ENCODE data around the gene DSCAM. TPM values are rescaled to one million over a fixed set of nuclear protein-coding genes. Genes with fewer than 3 reads are reported as not detected.

Gene DSCAM
- total and polyA plus RNA-seq, 2 donors (not counting 1 experiment from before 2014, with no cell fraction given), result not detected

DNA sequence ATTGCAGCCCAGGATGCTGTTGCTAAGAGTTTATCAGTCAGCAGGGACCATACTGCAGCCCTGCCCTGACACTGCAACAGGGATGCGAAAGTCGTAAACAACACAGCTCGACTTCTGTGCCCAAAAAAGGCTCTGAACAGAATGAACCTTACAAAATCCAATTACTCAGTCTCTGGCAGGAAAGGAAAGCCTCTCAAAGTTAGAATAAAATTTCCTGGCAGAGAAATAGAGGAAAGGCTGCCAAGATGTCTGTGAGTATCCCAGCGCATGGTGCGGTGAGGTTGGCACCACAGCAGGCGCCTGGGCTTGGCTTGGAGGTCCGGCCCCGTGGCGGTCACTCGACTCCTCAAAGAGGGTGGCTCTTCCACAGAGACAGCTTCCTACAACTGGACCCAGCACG lies 794.0 kb downstream of the DSCAM start:
- CTCF ChIA-PET, result no interaction called here
- POLR2A ChIA-PET, result no interaction called here
- Histone ChIP-seq H3K9me3 (ENCODE audit: control extremely low read depth in 1 of 3, control insufficient read depth in 2 of 3, insufficient read depth in 1 of 3, low read length in 2 of 3) (peaks cover 0 to 7% (median 0%) of the 10 kb centered on the region in 3 donors), H3K4me2 (replicated peaks; ENCODE audit: low read depth, low read length, poor library complexity, severe bottlenecking) (no peak overlapping the region), H3K4me3 (ENCODE audit: control extremely low read depth in 1 of 5, extremely low read depth in 1 of 5, insufficient read depth in 1 of 5, low read depth in 2 of 5, low read length in 4 of 5) (no peak overlapping the region), H3K36me3 (replicated peaks in 1 of 2; ENCODE audit: control extremely low read depth in 1 of 2, control insufficient read depth in 1 of 2, extremely low read depth in 1 of 2, insufficient read depth in 2 of 2, low read length in 1 of 2) (no peaks in the 10 kb centered on the region), H3K27ac (ENCODE audit: low read length in 2 of 2) (no peak overlapping the region), H4K20me1 (ENCODE audit: control insufficient read depth, insufficient read depth, low read length, poor library complexity, severe bottlenecking) (no peaks in the 10 kb centered on the region), H3K4me1 (ENCODE audit: control insufficient read depth in 2 of 2, insufficient read depth in 2 of 2, low read length in 2 of 2) (no peaks in the 10 kb centered on the region), H2AFZ (ENCODE audit: insufficient read depth, low read depth, low read length, poor library complexity, severe bottlenecking) (no peak overlapping the region), H3K9ac (ENCODE audit: low read length) (no peak overlapping the region), H3K27me3 (replicated peaks in 1 of 4; ENCODE audit: control extremely low read depth in 1 of 4, control insufficient read depth in 3 of 4, insufficient read depth in 4 of 4, low read length in 3 of 4) (no peaks in the 10 kb centered on the region), H3K79me2 (ENCODE audit: control insufficient read depth, insufficient read depth, low read length) (no peaks in the 10 kb centered on the region)
- intact Hi-C loops (cut with micrococcal nuclease), result no loop called here
- Mint-ChIP-seq H3K27me3 (no peaks in the 10 kb centered on the region), H3K9me3 (ENCODE audit: insufficient read depth) (peaks cover 3% of the 10 kb centered on the region), H3K4me3 (no peak overlapping the region), H3K27ac (no peak overlapping the region), H3K4me1 (no peaks in the 10 kb centered on the region)
- 83% methylated on average over 5 of the region's 11 CpGs for WGBS (ENCODE audit: insufficient coverage)
- no peak for DNase-seq
- ATAC-seq (ENCODE audit: low read depth), result no peak
- TF ChIP-seq, protein P1, sequence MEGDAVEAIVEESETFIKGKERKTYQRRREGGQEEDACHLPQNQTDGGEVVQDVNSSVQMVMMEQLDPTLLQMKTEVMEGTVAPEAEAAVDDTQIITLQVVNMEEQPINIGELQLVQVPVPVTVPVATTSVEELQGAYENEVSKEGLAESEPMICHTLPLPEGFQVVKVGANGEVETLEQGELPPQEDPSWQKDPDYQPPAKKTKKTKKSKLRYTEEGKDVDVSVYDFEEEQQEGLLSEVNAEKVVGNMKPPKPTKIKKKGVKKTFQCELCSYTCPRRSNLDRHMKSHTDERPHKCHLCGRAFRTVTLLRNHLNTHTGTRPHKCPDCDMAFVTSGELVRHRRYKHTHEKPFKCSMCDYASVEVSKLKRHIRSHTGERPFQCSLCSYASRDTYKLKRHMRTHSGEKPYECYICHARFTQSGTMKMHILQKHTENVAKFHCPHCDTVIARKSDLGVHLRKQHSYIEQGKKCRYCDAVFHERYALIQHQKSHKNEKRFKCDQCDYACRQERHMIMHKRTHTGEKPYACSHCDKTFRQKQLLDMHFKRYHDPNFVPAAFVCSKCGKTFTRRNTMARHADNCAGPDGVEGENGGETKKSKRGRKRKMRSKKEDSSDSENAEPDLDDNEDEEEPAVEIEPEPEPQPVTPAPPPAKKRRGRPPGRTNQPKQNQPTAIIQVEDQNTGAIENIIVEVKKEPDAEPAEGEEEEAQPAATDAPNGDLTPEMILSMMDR (IDR thresholded peaks at IDR 0.05), result no peak
- TF ChIP-seq EZH2 (IDR thresholded peaks at IDR 0.05; ENCODE audit: borderline replicate concordance, insufficient read depth, low read depth, low read length, poor library complexity, severe bottlenecking), result no peak

DNA sequence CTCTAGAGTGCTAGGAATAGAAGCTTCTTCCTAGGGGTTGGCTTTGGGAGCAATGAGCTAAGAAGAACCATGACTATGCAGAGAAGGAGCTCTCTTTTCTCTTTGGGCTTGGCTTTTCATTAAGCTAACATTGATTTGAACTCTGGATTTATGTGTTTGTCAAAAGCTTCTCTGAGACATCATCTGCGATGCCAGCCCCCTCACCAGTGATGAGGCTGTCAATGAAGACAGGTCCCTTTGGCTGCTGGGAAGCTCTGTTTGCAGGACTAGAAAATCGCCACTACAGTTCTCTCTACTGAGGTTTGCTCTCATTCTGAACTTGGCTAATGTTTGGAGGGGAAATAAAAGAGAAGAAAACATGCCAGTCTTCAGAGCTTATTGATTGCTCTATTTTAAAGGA lies 794.7 kb downstream of the DSCAM start:
- Histone ChIP-seq H3K4me3 (ENCODE audit: control extremely low read depth in 1 of 5, extremely low read depth in 1 of 5, insufficient read depth in 1 of 5, low read depth in 2 of 5, low read length in 4 of 5) (no peak overlapping the region), H3K4me1 (ENCODE audit: control insufficient read depth in 2 of 2, insufficient read depth in 2 of 2, low read length in 2 of 2) (no peaks in the 10 kb centered on the region), H3K4me2 (replicated peaks; ENCODE audit: low read depth, low read length, poor library complexity, severe bottlenecking) (no peak overlapping the region), H3K9ac (ENCODE audit: low read length) (no peak overlapping the region), H3K36me3 (replicated peaks in 1 of 2; ENCODE audit: control extremely low read depth in 1 of 2, control insufficient read depth in 1 of 2, extremely low read depth in 1 of 2, insufficient read depth in 2 of 2, low read length in 1 of 2) (no peaks in the 10 kb centered on the region), H2AFZ (ENCODE audit: insufficient read depth, low read depth, low read length, poor library complexity, severe bottlenecking) (no peak overlapping the region), H3K9me3 (ENCODE audit: control extremely low read depth in 1 of 3, control insufficient read depth in 2 of 3, insufficient read depth in 1 of 3, low read length in 2 of 3) (peaks cover 0 to 7% (median 0%) of the 10 kb centered on the region in 3 donors), H4K20me1 (ENCODE audit: control insufficient read depth, insufficient read depth, low read length, poor library complexity, severe bottlenecking) (no peaks in the 10 kb centered on the region), H3K27me3 (replicated peaks in 1 of 4; ENCODE audit: control extremely low read depth in 1 of 4, control insufficient read depth in 3 of 4, insufficient read depth in 4 of 4, low read length in 3 of 4) (no peaks in the 10 kb centered on the region), H3K27ac (ENCODE audit: low read length in 2 of 2) (no peak overlapping the region), H3K79me2 (ENCODE audit: control insufficient read depth, insufficient read depth, low read length) (no peaks in the 10 kb centered on the region)
- no peaks in the 10 kb centered on the region for H3K4me1 Mint-ChIP-seq
- intact Hi-C loops (cut with micrococcal nuclease), result no loop called here
- ATAC-seq (ENCODE audit: low read depth) (no peak), DNase-seq (no peak)
- no peak overlapping the region for H3K27ac Mint-ChIP-seq
- no peak overlapping the region for H3K4me3 Mint-ChIP-seq
- 100% methylated on average over 1 of the region's 2 CpGs for WGBS (ENCODE audit: insufficient coverage)
- H3K9me3 Mint-ChIP-seq (ENCODE audit: insufficient read depth), result peaks cover 3% of the 10 kb centered on the region
- ChIA-PET CTCF (no interaction called here), POLR2A (no interaction called here)
- TF ChIP-seq, protein P1 (IDR thresholded peaks at IDR 0.05), result no peak
- TF ChIP-seq EZH2 (IDR thresholded peaks at IDR 0.05; ENCODE audit: borderline replicate concordance, insufficient read depth, low read depth, low read length, poor library complexity, severe bottlenecking), result no peak
- H3K27me3 Mint-ChIP-seq, result no peaks in the 10 kb centered on the region
